VCaP (cell line): ENCODE measurements around the gene GRB10.

Source experiments
- H3K27ac ChIP-seq: fragments of 450-650 bp; 2 replicates; pipeline ENCODE4 v1.5.1; 2017
- CTCF ChIP-seq: fragments of 450-650 bp; conservative IDR thresholded peaks from 2 replicates; pipeline ENCODE4 v1.5.1; 2017; ENCODE audit warnings: mild to moderate bottlenecking, moderate library complexity

Gene GRB10

GRCh38 chr7:50782375-50783208, at the start of gene GRB10:
TSS of gene GRB10 (minus strand) at chr7:50782896. CDS start at chr7:50732322, 50,574 bp downstream.
- TF ChIP-seq CTCF = peak; percentile 78
- peak within 1 kb of the TSS; percentile 65 for H3K27ac ChIP-seq

GRCh38 chr7:50828801-50829200, 46.1 kb upstream of the GRB10 start:
- TF ChIP-seq CTCF = no peak
- no peak overlapping the region for H3K27ac ChIP-seq

- no peak for TF ChIP-seq CTCF
- H3K27ac ChIP-seq = no peak overlapping the region
These were observed 45.4 kb upstream of the GRB10 start for GRCh38 chr7:50828116-50828515.

GRCh38 chr7:50827281-50827680, 44.6 kb upstream of the GRB10 start:
- no peak for TF ChIP-seq CTCF
- no peak overlapping the region for H3K27ac ChIP-seq

- TF ChIP-seq CTCF = no peak
- H3K27ac ChIP-seq = no peak overlapping the region
These were observed 43.9 kb upstream of the GRB10 start for GRCh38 chr7:50826371-50827172.

GRCh38 chr7:50825465-50825864, 42.8 kb upstream of the GRB10 start:
- H3K27ac ChIP-seq = no peak overlapping the region
- no peak for TF ChIP-seq CTCF

- no peak overlapping the region for H3K27ac ChIP-seq
- no peak for TF ChIP-seq CTCF
These were observed 42.2 kb upstream of the GRB10 start for GRCh38 chr7:50824882-50825281.
